Epithelial cell of proximal tubule (primary cell): ENCODE measurements around the gene JAG1. TPM values are rescaled to one million over a fixed set of nuclear protein-coding genes. Genes with fewer than 3 reads are reported as not detected.

Experiments
- DNase-seq: peaks from one replicate; pipeline ENCODE4 v3.0.0-alpha.2; 2011; ENCODE audit warnings: low read depth
- H3K4me3 ChIP-seq: 2 replicates; pipeline ENCODE4 v1.5.1; 2011; ENCODE audit warnings: low read depth, mild to moderate bottlenecking, low read length
- total RNA-seq: library from RNA; depleted of rRNA; stranded (reverse); fragments of >200 nt; gene quantifications from 2 replicates; pipeline ENCODE4 v1.2.3, GENCODE V29; 2015
- TF ChIP-seq, protein P1 (sequence below): conservative IDR thresholded peaks from 2 replicates; pipeline ENCODE4 v1.5.1; 2012; ENCODE audit warnings: low read depth, mild to moderate bottlenecking, low read length

The JAG1 gene
- total RNA-seq, 1 donor from 2014 or later: 42.8 TPM

DNA sequence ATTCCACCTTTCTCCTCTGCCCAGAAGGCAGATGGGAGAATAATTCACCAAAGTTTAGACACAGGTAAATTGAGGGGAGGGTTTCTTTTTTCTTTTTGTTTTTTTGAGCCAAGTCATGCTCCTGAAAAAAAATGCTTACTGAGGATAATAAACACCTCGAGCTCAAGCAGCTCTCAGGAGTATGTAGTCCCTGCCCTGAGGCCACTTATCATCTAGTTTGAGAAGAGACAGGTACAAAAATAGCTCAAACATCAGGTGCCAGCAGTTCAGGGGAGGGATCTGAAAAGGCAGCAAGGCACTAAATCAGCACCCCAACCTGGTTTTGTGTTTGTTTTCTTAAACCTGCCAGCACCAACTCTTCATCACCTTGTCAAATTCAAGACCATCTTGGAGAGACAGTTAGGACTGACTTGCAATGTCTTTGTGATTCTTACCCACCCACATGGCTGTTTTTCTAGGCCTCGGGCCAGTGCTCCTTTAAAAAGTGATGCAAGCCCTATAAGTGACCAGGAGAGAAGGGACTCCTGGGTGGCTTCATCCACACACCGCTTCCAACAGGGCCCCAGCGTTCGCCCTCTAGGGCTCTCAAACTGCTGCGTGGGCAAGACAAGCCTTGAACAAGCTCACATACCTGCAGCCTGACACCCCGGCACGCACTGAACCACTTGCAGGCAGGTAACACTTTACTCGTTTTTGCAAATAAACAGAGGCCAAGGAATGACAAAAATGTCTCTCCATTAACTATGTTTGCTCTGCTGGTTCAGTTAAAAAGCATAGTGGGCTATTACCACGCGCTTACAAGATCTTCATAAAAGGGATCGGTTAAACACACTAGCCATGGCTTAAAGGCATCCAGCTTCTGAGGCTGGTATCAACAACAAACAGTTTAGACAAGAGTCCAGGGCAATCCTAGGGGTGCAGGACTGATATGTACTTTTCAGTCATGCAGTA, 13.9 kb downstream of the JAG1 start:
- TF ChIP-seq, protein P1, sequence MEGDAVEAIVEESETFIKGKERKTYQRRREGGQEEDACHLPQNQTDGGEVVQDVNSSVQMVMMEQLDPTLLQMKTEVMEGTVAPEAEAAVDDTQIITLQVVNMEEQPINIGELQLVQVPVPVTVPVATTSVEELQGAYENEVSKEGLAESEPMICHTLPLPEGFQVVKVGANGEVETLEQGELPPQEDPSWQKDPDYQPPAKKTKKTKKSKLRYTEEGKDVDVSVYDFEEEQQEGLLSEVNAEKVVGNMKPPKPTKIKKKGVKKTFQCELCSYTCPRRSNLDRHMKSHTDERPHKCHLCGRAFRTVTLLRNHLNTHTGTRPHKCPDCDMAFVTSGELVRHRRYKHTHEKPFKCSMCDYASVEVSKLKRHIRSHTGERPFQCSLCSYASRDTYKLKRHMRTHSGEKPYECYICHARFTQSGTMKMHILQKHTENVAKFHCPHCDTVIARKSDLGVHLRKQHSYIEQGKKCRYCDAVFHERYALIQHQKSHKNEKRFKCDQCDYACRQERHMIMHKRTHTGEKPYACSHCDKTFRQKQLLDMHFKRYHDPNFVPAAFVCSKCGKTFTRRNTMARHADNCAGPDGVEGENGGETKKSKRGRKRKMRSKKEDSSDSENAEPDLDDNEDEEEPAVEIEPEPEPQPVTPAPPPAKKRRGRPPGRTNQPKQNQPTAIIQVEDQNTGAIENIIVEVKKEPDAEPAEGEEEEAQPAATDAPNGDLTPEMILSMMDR: no peak
- no peak overlapping the region for H3K4me3 ChIP-seq
- DNase-seq: no peak

DNA sequence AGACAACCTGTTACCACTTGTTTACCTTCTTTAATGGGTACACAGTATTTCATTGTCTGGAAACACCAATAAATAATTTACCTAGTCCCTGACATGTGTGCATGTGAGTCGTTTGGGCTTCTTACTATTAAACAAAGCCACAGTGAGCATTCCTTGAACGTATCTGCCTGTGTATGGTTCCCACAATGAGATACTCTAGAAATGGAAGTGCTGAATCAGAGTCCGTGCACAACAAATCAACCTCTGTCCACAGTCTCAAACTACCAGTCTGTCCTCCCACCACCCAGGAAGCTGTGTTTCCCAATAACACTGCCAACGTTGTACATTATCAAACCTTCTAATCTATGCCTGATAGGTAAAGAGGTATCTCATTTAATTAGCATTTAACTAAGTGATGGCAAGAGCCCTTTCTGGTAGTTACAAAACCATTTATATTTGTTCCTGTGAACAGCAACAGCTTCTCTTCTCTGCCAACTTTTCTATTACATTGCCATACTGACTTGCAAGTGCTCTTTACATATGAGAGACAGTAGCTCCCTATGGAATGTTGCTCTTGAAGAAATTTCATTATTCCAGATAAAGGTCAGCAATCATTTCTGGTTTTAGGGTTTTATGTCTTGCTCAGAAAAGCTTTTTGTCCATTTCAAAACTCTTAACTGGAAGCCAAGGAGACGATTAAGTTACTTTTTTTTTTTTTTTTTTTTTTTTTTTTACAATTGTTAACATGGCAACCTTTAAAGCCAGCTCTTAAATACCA, 14.7 kb downstream of the JAG1 start:
- TF ChIP-seq, protein P1: no peak
- no peak overlapping the region for H3K4me3 ChIP-seq
- no peak for DNase-seq

DNA sequence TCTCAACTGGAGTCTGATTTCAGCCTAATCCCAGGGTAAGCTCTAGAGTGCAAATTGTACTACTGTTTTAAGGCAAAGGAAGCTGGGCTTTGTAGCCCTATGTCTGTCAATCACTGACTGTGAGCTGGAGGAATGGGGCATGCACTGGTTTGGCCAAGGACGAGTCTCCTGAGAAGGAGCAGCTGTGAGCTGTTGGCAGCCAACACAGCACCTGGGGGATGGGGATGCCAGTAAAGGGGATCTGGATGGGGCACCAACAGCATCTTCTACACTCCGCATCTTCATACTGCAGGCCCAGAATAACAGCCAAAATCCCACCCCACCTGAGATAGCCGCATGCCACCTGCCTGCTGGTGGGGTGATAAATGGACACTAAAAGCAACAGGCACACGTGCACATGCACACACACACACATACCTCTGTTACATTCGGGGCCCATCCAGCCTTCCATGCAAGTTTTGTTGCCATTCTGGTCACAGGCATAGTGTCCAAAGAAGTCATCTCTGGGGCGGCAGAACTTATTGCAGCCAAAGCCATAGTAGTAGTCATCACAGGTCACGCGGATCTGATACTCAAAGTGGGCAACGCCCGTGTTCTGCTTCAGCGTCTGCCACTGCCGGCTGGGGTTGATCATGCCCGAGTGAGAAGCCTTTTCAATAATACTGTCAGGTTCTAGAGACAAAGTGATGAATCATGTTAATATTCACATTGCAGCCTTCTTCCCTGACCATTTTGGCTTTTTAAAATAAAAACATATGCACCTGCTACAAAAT, 15.6 kb downstream of the JAG1 start:
- DNase-seq: no peak
- H3K4me3 ChIP-seq: no peak overlapping the region
- TF ChIP-seq, protein P1: no peak

DNA sequence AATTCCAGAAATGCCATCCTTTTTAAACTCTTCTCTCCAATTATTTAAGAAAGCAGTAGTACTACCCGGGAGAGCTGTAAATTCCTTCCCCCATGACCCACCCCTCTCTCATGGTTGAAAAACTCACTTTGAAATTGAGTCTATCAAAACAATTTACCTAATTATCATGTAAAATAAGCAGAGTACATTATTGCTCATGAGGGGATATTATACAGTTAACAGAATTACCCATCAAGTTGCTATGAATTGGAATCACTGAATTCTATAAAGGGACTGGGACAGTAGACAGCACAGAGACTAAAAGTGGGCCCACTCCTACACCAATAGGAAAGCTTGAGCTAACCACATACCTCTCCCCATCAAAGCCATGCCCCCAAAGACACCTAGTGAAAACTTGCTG, 16.3 kb downstream of the JAG1 start:
- TF ChIP-seq, protein P1: no peak
- DNase-seq: no peak
- no peak overlapping the region for H3K4me3 ChIP-seq

DNA sequence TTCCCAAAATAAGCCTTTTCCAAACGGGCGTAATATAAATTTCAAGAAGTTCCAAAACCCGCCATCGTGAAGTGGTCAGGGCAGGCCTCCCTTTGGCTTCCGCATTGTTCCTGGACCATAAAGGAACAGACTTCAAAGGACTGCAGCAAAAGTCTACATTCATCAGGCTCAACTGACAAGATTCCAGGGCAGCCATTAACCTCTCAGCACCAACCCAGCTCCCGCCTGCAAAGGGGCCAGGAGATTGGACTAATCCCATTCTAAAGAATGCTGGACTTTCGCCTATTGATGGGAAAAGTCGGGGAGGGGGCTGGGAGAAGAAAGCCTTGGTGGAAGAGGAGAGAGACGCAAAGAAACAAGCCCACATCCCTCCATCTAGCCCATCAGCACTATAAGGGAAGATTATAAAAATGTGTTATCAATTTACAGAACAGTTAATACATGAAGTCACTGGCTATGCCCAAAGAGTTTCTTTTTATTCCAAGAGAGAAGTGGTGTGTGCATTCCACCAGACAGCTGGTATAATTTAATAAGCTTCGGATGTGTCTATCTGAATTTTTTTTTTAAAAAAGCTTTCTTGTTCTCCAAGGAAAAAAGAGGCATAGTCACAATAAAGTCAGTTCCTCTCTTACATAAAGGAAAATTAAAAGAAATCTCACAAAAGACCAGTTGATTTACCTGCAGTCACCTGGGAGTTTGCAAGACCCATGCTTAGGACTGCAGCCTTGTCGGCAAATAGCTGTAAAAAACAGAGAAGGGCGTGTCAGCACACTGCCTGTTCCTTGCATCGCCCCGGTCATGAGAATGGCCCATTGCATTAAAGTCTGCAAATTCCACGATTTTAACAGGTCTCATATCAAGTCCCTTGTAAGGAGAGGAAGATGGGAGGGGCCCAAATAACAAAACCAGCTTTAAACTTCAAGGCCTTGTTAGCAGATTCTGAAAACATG, 17.8 kb downstream of the JAG1 start:
- TF ChIP-seq, protein P1: no peak
- H3K4me3 ChIP-seq: no peak overlapping the region
- DNase-seq: no peak

DNA sequence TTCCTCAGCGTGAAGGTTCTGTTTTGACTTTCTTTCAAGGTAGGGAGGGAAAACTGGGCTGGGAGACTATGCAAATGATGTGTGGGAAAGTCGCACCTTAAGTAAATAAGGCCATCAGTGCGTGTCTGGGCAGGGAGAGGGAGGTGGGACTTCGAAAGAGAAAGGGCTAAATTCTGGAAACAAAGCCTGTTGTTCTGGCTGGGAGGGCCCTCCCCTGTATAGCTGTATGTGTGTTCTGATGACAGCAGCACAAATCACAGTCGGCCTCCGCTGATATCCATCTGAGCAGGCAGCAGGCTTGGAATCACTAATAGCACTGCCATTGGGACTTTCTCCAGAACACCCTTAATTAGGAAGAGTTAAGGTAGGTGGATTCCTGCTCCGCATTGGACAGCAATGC, 19.2 kb downstream of the JAG1 start:
- no peak for DNase-seq
- H3K4me3 ChIP-seq: no peak overlapping the region
- TF ChIP-seq, protein P1: no peak
